ENCODE data around the gene SPAG16.

Gene SPAG16

GRCh38 chr2:214107726-214108125, 823.5 kb downstream of the SPAG16 start:
- Histone ChIP-seq H3K27ac (no peak overlapping the region), H3K4me1 (peaks cover 21% of the 10 kb centered on the region), H3K27me3 (no peaks in the 10 kb centered on the region), H3K36me3 (no peaks in the 10 kb centered on the region), H3K4me3 (no peak overlapping the region), H3K9me3 (no peaks in the 10 kb centered on the region), H4K20me1 (no peaks in the 10 kb centered on the region), H3K4me2 (no peak overlapping the region), H3K9ac (no peak overlapping the region)
- TF ChIP-seq Cebpa-rat (IDR thresholded peaks at IDR 0.05), result no peak

DNA sequence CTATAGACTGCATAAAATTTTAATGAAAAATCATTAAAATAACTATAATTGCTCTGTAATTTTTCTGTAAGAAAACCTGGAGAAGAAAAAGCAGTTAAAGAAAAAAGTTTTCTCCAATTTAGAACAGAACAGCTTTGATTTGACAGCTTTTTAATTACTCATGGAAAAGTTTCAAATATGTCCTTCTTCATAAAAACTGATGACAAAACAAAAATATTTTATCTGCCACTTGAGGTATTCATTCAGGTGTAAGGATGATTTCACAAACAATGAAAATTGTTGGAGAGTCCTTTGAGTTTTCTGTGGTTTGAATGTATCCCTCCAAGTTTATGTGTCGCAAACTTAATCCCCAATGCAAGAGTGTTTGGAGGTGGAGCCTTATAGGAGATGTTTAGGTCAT, 824.3 kb downstream of the SPAG16 start:
- TF ChIP-seq Cebpa-rat (IDR thresholded peaks at IDR 0.05), result no peak
- no peaks in the 10 kb centered on the region for H3K27me3 ChIP-seq
- H3K36me3 ChIP-seq, result no peaks in the 10 kb centered on the region
- H3K27ac ChIP-seq, result no peak overlapping the region
- no peak overlapping the region for H3K4me3 ChIP-seq
- H3K4me1 ChIP-seq, result peaks cover 12% of the 10 kb centered on the region
- H3K9ac ChIP-seq, result no peak overlapping the region
- no peaks in the 10 kb centered on the region for H4K20me1 ChIP-seq
- no peak overlapping the region for H3K4me2 ChIP-seq
- H3K9me3 ChIP-seq, result no peaks in the 10 kb centered on the region

GRCh38 chr2:214117054-214117453, 832.8 kb downstream of the SPAG16 start:
- H3K27me3 ChIP-seq, result no peaks in the 10 kb centered on the region
- peaks cover 24% of the 10 kb centered on the region for H3K9me3 ChIP-seq
- H4K20me1 ChIP-seq, result no peaks in the 10 kb centered on the region
- no peak overlapping the region for H3K4me2 ChIP-seq
- H3K4me3 ChIP-seq, result no peak overlapping the region
- H3K27ac ChIP-seq, result no peak overlapping the region
- no peaks in the 10 kb centered on the region for H3K4me1 ChIP-seq
- no peaks in the 10 kb centered on the region for H3K36me3 ChIP-seq
- no peak for TF ChIP-seq Cebpa-rat (IDR thresholded peaks at IDR 0.05)
- H3K9ac ChIP-seq, result no peak overlapping the region

- H3K9ac ChIP-seq, result no peak overlapping the region
- no peak overlapping the region for H3K4me2 ChIP-seq
- no peaks in the 10 kb centered on the region for H3K4me1 ChIP-seq
- no peaks in the 10 kb centered on the region for H3K9me3 ChIP-seq
- TF ChIP-seq Cebpa-rat (IDR thresholded peaks at IDR 0.05), result no peak
- no peaks in the 10 kb centered on the region for H4K20me1 ChIP-seq
- no peaks in the 10 kb centered on the region for H3K36me3 ChIP-seq
- no peak overlapping the region for H3K27ac ChIP-seq
- no peaks in the 10 kb centered on the region for H3K27me3 ChIP-seq
- H3K4me3 ChIP-seq, result no peak overlapping the region
These were observed 841.9 kb downstream of the SPAG16 start for GRCh38 chr2:214126135-214126534.

DNA sequence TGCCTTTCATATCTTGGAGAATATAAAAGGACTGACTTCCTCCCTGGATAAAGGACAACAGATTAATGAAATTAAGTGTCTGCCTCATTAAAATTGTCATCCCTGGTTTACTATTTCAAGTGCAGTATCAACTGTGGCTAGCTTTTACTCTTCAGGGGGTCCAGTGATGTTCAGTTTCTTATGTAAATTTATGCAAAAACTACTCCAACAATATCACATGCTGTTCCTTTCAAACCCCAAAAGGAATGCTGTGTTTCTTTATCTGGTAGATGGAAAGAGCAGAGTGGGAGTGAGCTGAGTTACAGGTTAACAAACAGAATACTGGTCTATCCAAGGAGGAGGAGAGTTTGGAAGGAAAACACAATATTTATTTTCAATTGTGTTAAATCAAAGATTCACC, 842.9 kb downstream of the SPAG16 start:
- Histone ChIP-seq H3K9me3 (no peaks in the 10 kb centered on the region), H3K4me2 (no peak overlapping the region), H4K20me1 (no peaks in the 10 kb centered on the region), H3K27me3 (no peaks in the 10 kb centered on the region), H3K4me3 (no peak overlapping the region), H3K27ac (no peak overlapping the region), H3K36me3 (no peaks in the 10 kb centered on the region), H3K9ac (no peak overlapping the region), H3K4me1 (no peaks in the 10 kb centered on the region)
- no peak for TF ChIP-seq Cebpa-rat (IDR thresholded peaks at IDR 0.05)

GRCh38 chr2:214127571-214127970, 843.3 kb downstream of the SPAG16 start:
- Histone ChIP-seq H3K27me3 (no peaks in the 10 kb centered on the region), H3K9ac (no peak overlapping the region), H3K4me1 (no peaks in the 10 kb centered on the region), H3K4me3 (no peak overlapping the region), H3K9me3 (no peaks in the 10 kb centered on the region), H4K20me1 (no peaks in the 10 kb centered on the region), H3K36me3 (no peaks in the 10 kb centered on the region), H3K4me2 (no peak overlapping the region), H3K27ac (no peak overlapping the region)
- no peak for TF ChIP-seq Cebpa-rat (IDR thresholded peaks at IDR 0.05)

- Histone ChIP-seq H3K4me2 (no peak overlapping the region), H3K27ac (no peak overlapping the region), H3K9ac (no peak overlapping the region)
These were observed 843.8 kb downstream of the SPAG16 start for GRCh38 chr2:214128040-214128439.

DNA sequence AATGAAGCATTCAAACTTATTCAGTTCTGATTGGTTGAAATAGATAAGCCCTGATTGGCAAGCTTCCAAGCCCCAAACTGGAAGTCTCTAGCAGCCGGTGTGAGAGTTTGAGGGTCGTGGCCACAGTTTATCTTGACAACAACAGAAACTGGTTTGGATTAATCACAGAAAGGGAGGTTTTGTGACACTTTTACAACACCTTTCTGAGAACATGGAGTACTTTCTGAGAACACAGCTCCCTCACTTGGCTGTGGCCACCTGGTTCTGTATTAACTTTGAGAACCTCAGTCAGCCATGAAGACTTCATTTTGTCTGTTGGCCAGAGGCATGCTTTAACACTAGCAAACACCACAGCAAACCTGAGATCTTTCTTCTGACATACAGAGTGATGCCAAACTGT, 845.9 kb downstream of the SPAG16 start:
- H3K4me3 ChIP-seq, result no peak overlapping the region
- H3K4me1 ChIP-seq, result no peaks in the 10 kb centered on the region
- no peak overlapping the region for H3K27ac ChIP-seq
- no peaks in the 10 kb centered on the region for H3K36me3 ChIP-seq
- no peak overlapping the region for H3K4me2 ChIP-seq
- H4K20me1 ChIP-seq, result no peaks in the 10 kb centered on the region
- H3K27me3 ChIP-seq, result no peaks in the 10 kb centered on the region
- no peak for TF ChIP-seq Cebpa-rat (IDR thresholded peaks at IDR 0.05)
- no peaks in the 10 kb centered on the region for H3K9me3 ChIP-seq
- H3K9ac ChIP-seq, result no peak overlapping the region

More at GRCh38 chr2:214128040-214128439, 843.8 kb downstream of the SPAG16 start:
- Histone ChIP-seq H3K4me3 (no peak overlapping the region), H3K4me1 (no peaks in the 10 kb centered on the region), H3K27me3 (no peaks in the 10 kb centered on the region), H3K9me3 (no peaks in the 10 kb centered on the region), H4K20me1 (no peaks in the 10 kb centered on the region), H3K36me3 (no peaks in the 10 kb centered on the region)
- TF ChIP-seq Cebpa-rat (IDR thresholded peaks at IDR 0.05), result no peak

- Histone ChIP-seq H4K20me1 (no peaks in the 10 kb centered on the region), H3K9me3 (no peaks in the 10 kb centered on the region), H3K36me3 (no peaks in the 10 kb centered on the region), H3K9ac (no peak overlapping the region), H3K4me2 (no peak overlapping the region), H3K4me1 (no peaks in the 10 kb centered on the region), H3K4me3 (no peak overlapping the region), H3K27me3 (no peaks in the 10 kb centered on the region), H3K27ac (no peak overlapping the region)
- no peak for TF ChIP-seq Cebpa-rat (IDR thresholded peaks at IDR 0.05)
These were observed 851.7 kb downstream of the SPAG16 start for GRCh38 chr2:214135966-214136365.

DNA sequence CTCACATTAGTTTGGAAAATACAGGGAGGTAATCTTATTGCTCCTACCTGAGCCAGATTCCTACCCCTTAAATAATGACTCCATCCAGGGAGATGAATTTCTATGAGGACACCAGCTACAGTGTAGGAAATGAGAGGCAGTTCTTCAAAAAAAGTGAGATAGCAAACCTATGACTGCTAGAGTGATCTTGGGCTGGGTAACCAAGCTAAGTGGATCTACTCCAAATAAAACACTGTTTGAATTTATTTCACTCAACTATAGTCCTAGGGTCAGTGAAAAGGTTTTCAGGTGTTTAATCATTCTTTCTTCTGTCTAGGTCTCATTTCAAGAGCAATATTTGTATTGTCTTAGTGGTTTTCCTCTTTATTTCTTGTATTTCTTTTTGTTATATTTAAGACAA, 854.5 kb downstream of the SPAG16 start:
- no peaks in the 10 kb centered on the region for H3K4me1 ChIP-seq
- H3K36me3 ChIP-seq, result no peaks in the 10 kb centered on the region
- H3K27ac ChIP-seq, result no peak overlapping the region
- no peak overlapping the region for H3K4me2 ChIP-seq
- no peaks in the 10 kb centered on the region for H3K27me3 ChIP-seq
- H4K20me1 ChIP-seq, result no peaks in the 10 kb centered on the region
- no peak overlapping the region for H3K4me3 ChIP-seq
- no peak for TF ChIP-seq Cebpa-rat (IDR thresholded peaks at IDR 0.05)
- no peaks in the 10 kb centered on the region for H3K9me3 ChIP-seq
- no peak overlapping the region for H3K9ac ChIP-seq

DNA sequence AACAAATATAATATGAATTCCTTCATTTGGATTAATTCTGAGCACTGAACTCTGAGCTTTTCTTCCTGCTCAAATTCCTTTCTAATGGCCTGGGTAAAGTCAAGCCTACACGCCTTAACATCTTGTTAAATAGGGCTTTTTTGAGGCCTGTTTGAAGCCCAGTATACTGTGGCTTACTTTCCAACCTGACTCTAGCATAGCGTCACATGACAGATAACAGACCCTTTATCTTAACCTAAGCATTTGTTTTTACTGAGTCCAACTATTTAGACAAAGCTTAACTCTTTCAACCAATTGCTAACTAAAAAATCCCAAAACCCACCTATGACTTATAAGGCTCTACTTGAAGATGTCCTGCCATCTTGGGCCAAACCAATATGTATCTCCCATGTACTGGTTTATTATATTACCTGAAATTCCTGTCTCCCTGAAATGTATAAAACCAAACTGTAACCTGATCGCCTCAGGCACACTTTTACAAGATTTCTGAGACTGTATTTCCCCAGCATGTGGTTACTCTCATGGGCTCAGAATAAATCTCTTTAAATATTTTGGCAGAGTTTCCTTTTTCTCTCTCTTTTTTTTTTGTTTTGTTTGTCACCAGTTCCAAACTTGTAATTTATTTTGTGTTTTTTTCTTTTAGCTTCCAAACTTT, 855.5 kb downstream of the SPAG16 start:
- Histone ChIP-seq H3K36me3 (no peaks in the 10 kb centered on the region), H3K27me3 (no peaks in the 10 kb centered on the region), H3K9ac (no peak overlapping the region), H3K4me3 (no peak overlapping the region), H3K4me2 (no peak overlapping the region), H3K4me1 (no peaks in the 10 kb centered on the region), H3K27ac (no peak overlapping the region), H3K9me3 (no peaks in the 10 kb centered on the region), H4K20me1 (no peaks in the 10 kb centered on the region)
- no peak for TF ChIP-seq Cebpa-rat (IDR thresholded peaks at IDR 0.05)

All from BLaER1 (cell line).